WTC11 (cell line): ENCODE data around the gene GREB1. TPM values are rescaled to one million over a fixed set of nuclear protein-coding genes. Genes with fewer than 3 reads are reported as not detected.

Source experiments
- ATAC-seq: fragments of 200-7000 bp; cut with Tn5 transposase; 2 replicates; pipeline ENCODE4 v1.10.0; 2021; ENCODE audit warnings: mild to moderate bottlenecking, moderate library complexity
- CTCF ChIA-PET: fragments of 300-600 bp; sonication (Branson Sonifier 250); formaldehyde crosslinking; loops from one replicate; lab custom pipeline; 2021; ENCODE audit warnings: antibody characterized with exemption; lab: Charles Lee
- POLR2A ChIA-PET: fragments of 350-600 bp; sonication (Branson Sonifier 250); formaldehyde crosslinking; loops from one replicate; lab custom pipeline; 2021; ENCODE audit warnings: antibody characterized with exemption; lab: Charles Lee
- DNase-seq: peaks from one replicate; pipeline ENCODE4 v3.0.0; 2021; ENCODE audit warnings: low spot score
- H3K27ac Mint-ChIP-seq: 2 replicates; pipeline ENCODE4 v1.8.0; 2021; ENCODE audit warnings: mixed read lengths
- H3K27me3 Mint-ChIP-seq: 2 replicates; pipeline ENCODE4 v1.8.0; 2021; ENCODE audit warnings: low read depth, mild to moderate bottlenecking, moderate library complexity, mixed read lengths
- H3K36me3 Mint-ChIP-seq: 2 replicates; pipeline ENCODE4 v1.8.0; 2021; ENCODE audit warnings: mixed read lengths
- H3K4me1 Mint-ChIP-seq: 2 replicates; pipeline ENCODE4 v1.8.0; 2022; ENCODE audit warnings: mixed read lengths
- H3K4me3 Mint-ChIP-seq: 2 replicates; pipeline ENCODE4 v1.8.0; 2021; ENCODE audit warnings: mild to moderate bottlenecking, moderate library complexity, mixed read lengths
- H3K9me3 Mint-ChIP-seq: 2 replicates; pipeline ENCODE4 v1.8.0; 2021; ENCODE audit warnings: mixed read lengths
- ATF6 ChIP-seq: sonication (generic); formaldehyde crosslinking; IDR thresholded peaks from 2 replicates; pipeline ENCODE4 v1.8.1; 2023; ENCODE audit warnings: mild to moderate bottlenecking, missing genetic modification reagents
- CREB1 ChIP-seq: sonication (generic); formaldehyde crosslinking; IDR thresholded peaks from 2 replicates; pipeline ENCODE4 v1.8.0; 2023; ENCODE audit warnings: mild to moderate bottlenecking, missing genetic modification reagents
- E2F5 ChIP-seq: sonication (generic); formaldehyde crosslinking; IDR thresholded peaks from 2 replicates; pipeline ENCODE4 v1.8.1; 2022; ENCODE audit warnings: mild to moderate bottlenecking, moderate library complexity, missing genetic modification reagents
- ESRRA ChIP-seq: sonication (generic); formaldehyde crosslinking; IDR thresholded peaks from 2 replicates; pipeline ENCODE4 v1.8.1; 2022; ENCODE audit warnings: mild to moderate bottlenecking, missing genetic modification reagents, borderline replicate concordance
- FOXJ3 ChIP-seq: sonication (generic); formaldehyde crosslinking; IDR thresholded peaks from 2 replicates; pipeline ENCODE4 v1.9.0; 2021; ENCODE audit warnings: missing genetic modification reagents, mild to moderate bottlenecking, borderline replicate concordance
- GTF2I ChIP-seq: fragments of 250-450 bp; sonication (Bioruptor Pico); conservative IDR thresholded peaks from 2 replicates; pipeline ENCODE4 v1.4.0; 2021; ENCODE audit warnings: mild to moderate bottlenecking
- HMGA2 ChIP-seq: fragments of 250-450 bp; sonication (Bioruptor Pico); IDR thresholded peaks from 2 replicates; pipeline ENCODE4 v1.4.0; 2021; ENCODE audit warnings: mild to moderate bottlenecking, moderate library complexity
- IRF1 ChIP-seq: sonication (generic); formaldehyde crosslinking; IDR thresholded peaks from 2 replicates; pipeline ENCODE4 v1.8.0; 2023; ENCODE audit warnings: missing genetic modification reagents
- JUN ChIP-seq: sonication (generic); formaldehyde crosslinking; IDR thresholded peaks from 2 replicates; pipeline ENCODE4 v1.8.0; 2023; ENCODE audit warnings: mild to moderate bottlenecking, missing genetic modification reagents
- MXD4 ChIP-seq: fragments of 250-450 bp; sonication (Bioruptor Pico); IDR thresholded peaks from 2 replicates; pipeline ENCODE4 v1.8.0; 2021; ENCODE audit warnings: mild to moderate bottlenecking, moderate library complexity, borderline replicate concordance
- NFE2L1 ChIP-seq: sonication (generic); formaldehyde crosslinking; IDR thresholded peaks from 2 replicates; pipeline ENCODE4 v1.8.1; 2023; ENCODE audit warnings: missing genetic modification reagents
- OVOL2 ChIP-seq: fragments of 250-450 bp; sonication (Bioruptor Pico); IDR thresholded peaks from 2 replicates; pipeline ENCODE4 v1.9.0; 2021; ENCODE audit warnings: mild to moderate bottlenecking, borderline replicate concordance
- PRDM15 ChIP-seq: sonication (generic); formaldehyde crosslinking; IDR thresholded peaks from 2 replicates; pipeline ENCODE4 v1.8.0; 2022; ENCODE audit warnings: missing genetic modification reagents
- TEAD1 ChIP-seq: sonication (generic); formaldehyde crosslinking; IDR thresholded peaks from 2 replicates; pipeline ENCODE4 v1.8.0; 2022; ENCODE audit warnings: mild to moderate bottlenecking, missing genetic modification reagents
- USF1 ChIP-seq: sonication (generic); formaldehyde crosslinking; IDR thresholded peaks from 2 replicates; pipeline ENCODE4 v1.8.0; 2022; ENCODE audit warnings: mild to moderate bottlenecking, missing genetic modification reagents
- ZNF232 ChIP-seq: sonication (generic); formaldehyde crosslinking; IDR thresholded peaks from 2 replicates; pipeline ENCODE4 v1.8.0; 2022; ENCODE audit warnings: mild to moderate bottlenecking, missing genetic modification reagents
- ZNF263 ChIP-seq: sonication (generic); formaldehyde crosslinking; IDR thresholded peaks from 2 replicates; pipeline ENCODE4 v1.8.1; 2022; ENCODE audit warnings: low read depth, mild to moderate bottlenecking, moderate library complexity, missing genetic modification reagents
- ZNF281 ChIP-seq: sonication (generic); formaldehyde crosslinking; IDR thresholded peaks from 2 replicates; pipeline ENCODE4 v1.8.0; 2023; ENCODE audit warnings: mild to moderate bottlenecking, missing genetic modification reagents
- ZNF317 ChIP-seq: sonication (generic); formaldehyde crosslinking; IDR thresholded peaks from 2 replicates; pipeline ENCODE4 v1.8.1; 2023; ENCODE audit warnings: low read depth, mild to moderate bottlenecking, moderate library complexity, missing genetic modification reagents, borderline replicate concordance
- ZNF423 ChIP-seq: fragments of 250-450 bp; sonication (Bioruptor Pico); IDR thresholded peaks from 2 replicates; pipeline ENCODE4 v2.1.2; 2022; ENCODE audit warnings: mild to moderate bottlenecking, moderate library complexity
- total RNA-seq: library from RNA; stranded (reverse); gene quantifications from 3 replicates; pipeline ENCODE4 v1.2.3, GENCODE V29; 2021

The GREB1 gene
- total RNA-seq, 1 experiment from 2014 or later, result 35.7 TPM

GRCh38 chr2:11524470-11524869, 9.4 kb upstream of the GREB1 start (continued):
- TF ChIP-seq ZNF281 (CRISPR knock-in tag), result no peak

GRCh38 chr2:11525762-11526161, 8.1 kb upstream of the GREB1 start:
- CTCF ChIA-PET, result interaction anchor here (0.6 to 1.6 kb wide), 3 partner anchors 9 to 64 kb away, joined by 4 to 9 read pairs (median 5); no protein-coding TSS in a partner anchor
- no peak for TF ChIP-seq ZNF263
- TF ChIP-seq ATF6 (CRISPR knock-in tag), result no peak
- TF ChIP-seq TEAD1, result no peak
- no peak for TF ChIP-seq HMGA2 (CRISPR knock-in tag)
- TF ChIP-seq E2F5 (CRISPR knock-in tag), result no peak
- no peak for TF ChIP-seq CREB1 (CRISPR knock-in tag)
- no peak for TF ChIP-seq IRF1 (CRISPR knock-in tag)
- TF ChIP-seq ESRRA, result no peak
- no peak for TF ChIP-seq MXD4
- no peak for TF ChIP-seq FOXJ3 (CRISPR knock-in tag)
- no peak for TF ChIP-seq PRDM15
- TF ChIP-seq GTF2I (CRISPR knock-in tag), result no peak
- TF ChIP-seq USF1, result no peak
- no peak for TF ChIP-seq NFE2L1 (CRISPR knock-in tag)
- no peak for TF ChIP-seq OVOL2 (CRISPR knock-in tag)
- no peak for TF ChIP-seq ZNF423 (CRISPR knock-in tag)
- no peak for TF ChIP-seq ZNF232 (CRISPR knock-in tag)
- TF ChIP-seq ZNF317 (CRISPR knock-in tag), result no peak
- no peak for TF ChIP-seq JUN (CRISPR knock-in tag)
- TF ChIP-seq, all 79 proteins: peak for 0
- peaks cover 14% of the 10 kb centered on the region for H3K9me3 Mint-ChIP-seq

More at GRCh38 chr2:11525762-11526161, 8.1 kb upstream of the GREB1 start:
- no peak overlapping the region for H3K4me3 Mint-ChIP-seq
- peaks cover 22% of the 10 kb centered on the region for H3K4me1 Mint-ChIP-seq
- H3K27ac Mint-ChIP-seq, result no peak overlapping the region
- H3K36me3 Mint-ChIP-seq, result peaks cover 12% of the 10 kb centered on the region
- no peaks in the 10 kb centered on the region for H3K27me3 Mint-ChIP-seq
- ATAC-seq (no peak), DNase-seq (no peak)
- POLR2A ChIA-PET, result no interaction called here
